ENCODE data around the gene MB21D2.
A peak's percentile ranks its signal among the peaks of the same experiment; 100 is the strongest.

Gene MB21D2

DNA sequence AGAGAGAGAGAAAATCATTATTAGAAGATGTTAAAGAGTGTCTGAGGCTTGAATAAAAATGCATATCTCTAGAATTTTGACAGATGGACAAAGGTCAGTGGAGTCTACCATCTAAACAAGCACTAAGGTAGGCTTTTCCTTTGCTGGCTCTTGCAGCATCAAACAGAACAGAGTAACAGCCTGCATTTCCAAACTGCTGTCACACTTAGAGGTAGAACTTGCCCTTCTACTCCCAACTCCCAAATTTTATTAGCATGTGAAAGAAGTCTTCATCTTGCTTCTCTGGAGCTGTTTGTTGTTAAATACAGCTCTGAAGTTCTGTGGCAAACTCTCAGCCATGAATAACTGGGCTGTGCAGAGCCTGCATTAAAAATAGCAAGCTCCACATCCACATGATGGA, 4.1 kb upstream of the MB21D2 start:
- DNase-seq, result no peak

DNA sequence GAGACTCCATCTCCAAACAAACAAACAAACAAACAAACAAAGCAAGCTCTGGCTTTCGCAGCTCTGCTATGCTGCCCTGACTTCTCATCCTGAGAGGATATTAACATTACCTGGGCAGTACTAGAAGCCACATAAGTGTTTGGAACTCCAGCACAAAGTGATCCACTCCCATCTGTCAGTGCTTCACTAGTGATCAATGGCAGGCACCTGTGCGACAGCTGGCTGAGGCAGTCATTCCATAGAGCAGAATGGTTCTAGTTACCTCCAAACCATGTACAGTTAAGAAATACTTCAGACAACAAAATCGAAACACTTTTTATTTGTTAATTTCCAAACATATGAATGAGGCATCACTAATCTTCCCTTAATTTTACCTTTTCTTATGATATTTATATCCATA, 2.8 kb upstream of the MB21D2 start:
- no peak for DNase-seq

DNA sequence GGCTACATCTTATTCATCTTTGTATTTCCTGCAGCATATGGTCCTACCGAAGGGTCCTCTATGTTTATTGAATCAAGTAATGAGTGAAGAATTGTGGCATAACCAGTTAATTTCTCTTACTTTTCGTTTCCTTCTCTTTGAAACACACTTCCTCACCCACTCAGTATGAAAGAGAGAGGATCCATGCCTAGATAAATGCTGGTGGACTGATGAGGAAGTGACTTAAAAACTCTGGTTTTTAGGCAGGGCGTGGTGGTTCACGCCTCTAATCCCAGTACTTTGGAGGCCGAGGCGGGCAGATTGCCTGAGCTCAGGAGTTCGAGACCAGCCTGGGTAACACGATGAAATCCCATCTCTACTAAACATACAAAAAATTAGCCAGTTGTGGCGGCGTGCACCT, 2.2 kb upstream of the MB21D2 start:
- DNase-seq, result no peak

DNA sequence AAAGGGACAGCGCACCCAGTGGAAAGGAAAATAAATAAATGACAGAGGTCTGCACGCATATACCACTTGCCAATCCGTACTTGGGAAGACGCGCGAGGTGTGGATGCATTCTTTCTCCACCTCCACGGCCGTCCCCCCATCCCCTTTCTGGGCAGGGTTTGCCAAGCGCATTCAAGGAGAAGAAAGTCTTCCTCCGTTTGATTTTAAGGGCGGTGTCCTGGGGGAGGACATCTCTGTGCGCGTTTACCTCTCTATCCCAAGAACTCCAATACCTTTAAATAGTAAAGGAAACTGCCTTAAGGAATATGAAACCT, 576 bp upstream of the MB21D2 start:
- DNase-seq, result no peak

DNA sequence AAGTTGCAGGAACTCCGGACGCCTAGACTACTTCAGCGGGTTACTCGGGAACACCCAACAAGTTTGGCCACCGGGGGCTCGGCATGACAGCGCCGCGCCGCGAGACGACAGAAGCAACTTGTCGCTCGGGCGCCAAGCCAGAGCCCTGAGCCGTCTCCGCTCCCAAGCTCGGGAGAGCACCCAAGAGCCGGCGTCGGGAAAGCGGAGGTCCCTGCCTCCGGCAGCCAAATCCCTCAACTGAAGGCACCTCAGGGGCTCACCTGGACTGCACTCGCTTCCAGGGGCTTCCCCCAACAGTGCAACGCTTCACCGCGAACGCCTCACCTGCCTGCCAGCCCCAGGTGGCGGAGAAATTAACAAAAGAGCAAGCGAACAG, 640 bp downstream of the MB21D2 start:
- DNase-seq, result no peak

GRCh38 chr3:192916371-192917027, 1.2 kb downstream of the MB21D2 start:
- DNase-seq, result peak; percentile 70

- no peak for DNase-seq
Measured at GRCh38 chr3:192915722-192916121, 1.9 kb downstream of the MB21D2 start.

DNA sequence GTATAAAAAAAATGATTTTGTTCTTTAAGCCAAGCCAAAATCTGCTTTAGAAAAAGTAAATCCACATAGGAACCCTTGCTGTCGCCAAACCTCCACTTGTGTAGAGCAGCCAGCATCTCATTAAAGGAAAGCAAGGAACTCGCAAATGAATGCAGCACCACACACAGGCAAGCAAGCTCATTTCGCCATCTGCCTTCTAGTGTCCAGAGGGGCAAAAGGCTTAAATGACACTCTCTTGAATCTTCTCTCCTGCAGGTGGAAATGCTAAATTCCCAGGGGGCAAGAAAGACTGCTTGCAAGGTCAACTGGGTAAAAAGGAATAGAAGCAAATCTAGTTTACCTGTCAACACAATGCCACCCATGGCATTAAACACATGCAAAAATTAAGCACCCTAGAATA, 2.4 kb downstream of the MB21D2 start:
- DNase-seq, result peak; percentile 65

DNA sequence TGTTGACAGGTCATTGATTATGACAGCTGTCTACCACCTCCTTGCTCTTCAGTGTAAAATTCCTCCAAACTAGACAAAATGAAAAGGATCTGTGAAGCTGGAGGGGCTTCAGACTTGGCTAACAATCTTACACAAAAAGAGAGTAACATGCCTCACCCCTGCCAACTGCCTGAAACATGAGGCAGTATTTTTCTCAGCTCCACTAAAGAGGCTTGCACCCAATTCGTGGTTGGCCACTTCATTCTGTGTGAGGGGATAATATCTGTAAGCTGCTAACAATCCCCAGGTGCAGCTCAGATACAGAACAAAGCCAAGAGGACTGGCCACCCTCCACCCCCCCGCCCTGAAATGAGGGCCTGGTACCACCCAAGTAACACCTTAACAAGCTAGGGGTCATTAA, 2.8 kb downstream of the MB21D2 start:
- no peak for DNase-seq

- DNase-seq, result no peak
Measured at GRCh38 chr3:192913540-192913939, 4.1 kb downstream of the MB21D2 start.

DNA sequence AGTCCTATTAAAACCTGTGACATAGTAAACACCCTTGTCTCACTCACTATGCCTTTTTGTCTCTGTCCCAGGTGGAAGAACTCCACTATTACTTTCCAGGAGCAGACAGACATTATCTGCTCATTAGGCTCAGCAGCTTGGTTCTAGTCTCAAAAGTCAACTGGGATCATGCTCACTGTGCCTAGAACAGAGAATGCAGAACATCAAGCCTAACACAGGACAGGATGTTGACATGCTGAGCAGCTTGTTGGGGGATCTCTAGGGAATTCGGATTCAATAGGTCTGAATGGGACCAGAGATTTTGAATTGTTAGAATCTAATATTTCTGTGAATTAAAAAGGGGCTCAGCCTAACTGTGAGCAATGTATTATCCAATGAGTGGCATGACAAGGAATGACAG, 6.4 kb downstream of the MB21D2 start:
- no peak for DNase-seq

DNA sequence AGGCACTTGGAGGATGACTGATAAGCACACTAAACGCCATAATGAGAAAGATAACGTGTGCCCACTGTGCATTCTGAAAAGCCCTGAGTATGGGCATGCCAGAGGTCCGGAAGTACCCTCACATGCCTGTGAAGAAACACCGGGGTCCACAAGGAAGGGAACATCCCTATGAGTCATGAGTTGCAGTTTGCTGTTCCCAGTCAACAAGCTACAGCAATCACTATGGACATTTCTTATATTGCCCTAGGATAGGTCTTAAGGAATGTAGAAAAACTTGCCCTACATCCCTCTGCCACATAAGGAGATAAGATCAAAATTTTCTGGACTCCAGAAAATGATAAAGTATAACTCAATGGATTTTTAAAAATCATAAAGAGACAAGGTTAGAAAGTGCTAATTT, 9.9 kb downstream of the MB21D2 start:
- DNase-seq, result no peak

DNA sequence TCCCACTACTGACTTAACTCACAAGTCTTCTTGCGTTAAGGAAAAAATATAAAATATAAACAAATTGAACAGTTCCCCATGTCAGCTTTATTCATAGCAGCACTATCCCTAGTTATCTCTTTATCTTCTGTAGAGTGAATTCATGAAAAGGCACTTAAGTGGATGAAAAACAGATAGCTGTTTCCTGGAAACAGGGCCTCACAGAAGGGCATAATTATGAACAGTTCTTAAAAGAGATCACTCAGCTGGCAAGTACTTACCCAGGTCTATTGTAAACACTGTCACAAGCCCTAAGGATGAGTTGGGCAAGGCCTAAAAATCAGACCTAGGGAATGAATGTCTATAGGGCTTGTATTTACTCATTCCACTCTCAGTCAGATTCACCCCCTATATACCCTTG, 10.7 kb downstream of the MB21D2 start:
- DNase-seq, result no peak

DNA sequence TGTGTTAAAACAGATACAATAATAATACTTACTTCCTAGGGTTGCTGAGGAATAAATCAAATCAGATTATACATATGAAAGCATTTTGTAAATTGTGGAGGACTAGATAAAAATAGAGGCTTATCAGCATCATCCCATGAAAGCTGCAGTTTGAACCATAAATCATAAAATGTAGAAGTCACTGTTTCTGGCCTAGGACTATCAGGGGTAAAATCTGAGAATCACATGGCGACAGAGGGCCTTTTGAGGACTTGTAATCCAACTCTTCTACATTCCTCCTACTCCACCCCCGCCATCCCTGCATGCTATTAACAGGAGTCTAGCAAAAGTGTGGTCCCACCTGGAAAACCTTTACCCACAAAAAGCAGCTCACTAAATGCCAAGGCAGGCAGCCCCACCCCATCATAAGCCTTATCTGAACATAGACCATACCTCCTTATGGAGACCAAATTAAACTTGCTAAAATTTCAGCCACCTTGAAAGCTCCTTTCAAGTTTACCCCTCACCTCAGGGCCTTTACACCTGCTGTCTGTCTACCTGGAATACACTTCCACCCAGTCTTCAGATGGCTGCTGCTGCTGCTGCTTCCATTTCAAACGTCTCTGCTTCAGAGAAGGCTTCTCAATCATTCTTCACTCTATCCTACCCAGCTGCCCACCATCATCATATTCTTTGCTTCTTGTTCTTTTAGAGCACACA, 11.5 kb downstream of the MB21D2 start:
- no peak for DNase-seq

DNA sequence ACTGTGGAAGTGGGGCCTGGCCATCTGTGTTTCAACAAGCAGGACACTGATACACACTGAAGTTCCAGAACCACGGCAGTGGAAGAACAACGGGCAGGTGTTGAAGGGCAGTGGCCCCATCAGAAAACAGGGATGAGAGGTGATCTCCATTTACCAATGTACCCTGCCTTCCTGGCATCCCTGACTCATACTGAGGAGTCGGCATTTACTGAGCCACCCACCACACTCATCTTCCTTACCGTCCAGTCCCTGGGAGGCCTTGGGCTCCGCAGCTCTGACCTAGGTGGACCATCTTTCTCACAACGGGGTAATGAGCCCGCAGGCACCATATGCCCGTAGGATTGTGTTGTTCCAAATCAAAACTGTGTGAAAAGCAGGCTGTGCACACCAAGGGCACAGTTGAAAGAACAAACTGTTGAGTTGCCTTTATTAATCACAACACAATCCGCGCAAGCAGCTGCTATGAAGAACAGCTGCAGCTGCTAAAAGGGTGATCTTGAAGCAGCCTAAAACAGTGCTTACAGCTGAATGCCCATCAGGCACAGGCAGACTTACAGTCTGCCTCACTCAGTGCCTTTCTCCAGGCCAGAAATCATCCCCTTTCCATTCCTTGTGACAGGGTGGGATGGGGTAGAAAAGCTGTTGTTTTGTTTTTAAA, 12.9 kb downstream of the MB21D2 start:
- DNase-seq, result no peak

- no peak for DNase-seq
Measured at GRCh38 chr3:192902549-192902948, 15.1 kb downstream of the MB21D2 start.

DNA sequence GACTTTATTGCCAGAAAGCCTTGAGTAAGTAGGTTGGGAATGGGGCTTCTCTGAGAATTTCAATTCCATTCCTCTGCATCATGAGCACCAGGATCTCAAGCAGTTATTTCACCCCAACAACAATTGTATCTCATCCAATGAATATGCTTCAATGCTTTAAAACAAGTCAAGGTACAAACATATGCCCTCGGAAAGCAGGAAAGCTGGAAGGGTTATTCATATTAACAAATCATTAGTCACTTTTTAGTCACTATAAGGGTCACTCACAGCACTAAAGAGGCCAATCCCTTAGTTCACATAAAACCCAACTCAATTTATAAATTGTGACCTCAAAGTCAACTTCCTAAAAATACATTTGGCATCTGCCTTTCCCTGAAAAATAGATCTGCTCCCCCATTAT, 16.2 kb downstream of the MB21D2 start:
- DNase-seq, result peak; percentile 97

DNA sequence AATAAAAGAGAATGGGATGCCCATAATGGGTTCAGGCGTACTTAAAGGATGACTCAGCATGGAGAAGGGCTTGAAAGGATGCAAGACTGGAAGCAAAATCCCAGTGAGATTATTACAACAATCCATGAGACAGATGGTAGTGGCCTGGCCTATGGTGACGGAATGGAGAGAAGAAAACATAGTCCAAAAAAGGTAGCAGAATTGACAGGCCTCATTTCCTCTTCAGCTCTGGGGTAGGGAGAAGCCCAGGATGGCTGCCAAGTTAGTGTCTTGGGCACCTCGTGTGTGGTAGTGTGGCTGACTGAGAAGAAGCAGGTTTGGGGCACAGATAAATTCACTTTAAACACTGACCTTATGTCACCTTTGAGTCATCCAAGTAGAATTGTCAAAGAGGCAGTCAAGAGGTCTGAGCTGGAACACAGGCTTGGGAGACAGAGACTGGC, 18.1 kb downstream of the MB21D2 start:
- peak; percentile 92 for DNase-seq

GRCh38 chr3:192897005-192897404, 20.7 kb downstream of the MB21D2 start:
- DNase-seq, result no peak

DNA sequence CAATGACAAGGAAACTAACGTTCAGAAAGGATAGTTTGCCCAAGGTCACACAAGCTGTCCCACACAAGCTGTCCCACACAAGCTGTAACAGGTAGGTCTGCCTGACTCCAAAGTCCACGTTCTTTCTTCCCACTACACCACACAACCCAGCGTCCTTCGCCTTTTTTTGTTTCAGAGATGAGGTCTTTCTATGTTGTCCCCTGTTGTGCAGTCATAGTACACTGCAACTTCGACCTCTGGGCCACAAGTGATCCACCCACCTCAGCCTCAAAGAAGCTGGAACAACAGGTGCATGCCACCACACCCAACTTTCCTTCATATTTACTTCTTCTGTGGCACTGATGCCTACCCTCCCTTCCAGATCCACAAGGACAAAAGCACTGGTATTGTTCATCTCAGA, 21.4 kb downstream of the MB21D2 start:
- no peak for DNase-seq

DNA sequence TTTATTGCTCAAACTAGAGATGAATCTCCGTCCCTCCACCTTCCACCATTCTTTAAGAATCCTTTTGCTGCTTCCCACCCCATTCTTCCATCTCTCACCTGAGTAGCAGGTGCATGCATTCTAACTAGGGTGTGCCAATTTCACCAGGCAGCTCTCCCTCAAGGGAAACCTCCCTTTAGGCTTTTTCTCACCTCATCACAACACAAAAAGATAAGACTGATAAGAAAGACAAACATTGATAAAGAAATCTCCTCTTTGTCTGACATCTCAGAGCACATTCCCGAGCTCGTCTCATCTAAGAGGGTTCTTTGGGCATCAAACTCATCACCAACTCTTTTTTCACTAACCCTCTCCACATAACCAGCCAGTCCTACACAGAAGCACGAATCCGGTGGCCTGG, 23.0 kb downstream of the MB21D2 start:
- no peak for DNase-seq

DNA sequence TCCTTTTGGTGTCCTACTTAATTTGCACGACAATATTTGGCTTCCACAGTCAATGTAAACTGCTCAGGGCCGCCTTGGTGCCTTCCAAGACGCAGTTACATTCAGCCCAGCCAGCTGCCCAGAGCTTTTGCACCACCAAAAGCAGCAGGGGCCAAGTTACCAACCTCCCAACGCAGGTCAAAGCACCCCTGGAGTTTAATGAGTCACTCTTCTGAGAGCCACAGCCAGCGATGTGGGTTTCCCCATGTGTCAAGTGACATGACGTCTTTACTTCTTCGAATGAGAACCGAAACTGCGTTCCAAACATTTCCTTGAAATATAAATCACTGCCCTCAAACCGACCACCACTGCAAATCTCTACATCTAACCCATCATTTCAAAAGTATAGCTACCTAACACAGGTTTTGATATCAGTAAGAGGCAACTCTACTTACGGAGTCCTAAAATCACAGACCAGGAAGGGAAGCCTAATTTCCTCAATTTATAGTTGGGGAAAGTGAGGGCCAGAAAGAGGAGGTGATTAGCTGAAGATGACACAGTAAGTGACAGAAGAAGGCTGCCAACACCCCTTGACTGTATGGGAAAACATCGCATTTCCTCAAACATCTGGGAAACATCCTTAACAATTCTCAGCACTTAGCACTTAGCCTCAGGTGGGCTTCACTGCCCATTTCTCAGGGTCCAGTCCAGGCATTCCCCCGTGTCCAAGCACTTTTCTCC, 24.5 kb downstream of the MB21D2 start:
- peak; percentile 90 for DNase-seq
